HG02840 (cell line): Measurements from ENCODE around the gene IKZF3.
"Not testable (repeated sequence)": the region's sequence is repeated elsewhere in the genome, so short reads cannot be mapped to it uniquely, and the experiment has no call there.

Source experiments
- ATAC-seq: cut with Tn5 transposase; IDR thresholded peaks from one replicate; pipeline ENCODE4 v1.9.1; 2021; ENCODE audit warnings: mild to moderate bottlenecking, moderate library complexity, moderate number of reproducible peaks; ENCODE audit not compliant: unreplicated experiment, low FRiP score

The IKZF3 gene

DNA sequence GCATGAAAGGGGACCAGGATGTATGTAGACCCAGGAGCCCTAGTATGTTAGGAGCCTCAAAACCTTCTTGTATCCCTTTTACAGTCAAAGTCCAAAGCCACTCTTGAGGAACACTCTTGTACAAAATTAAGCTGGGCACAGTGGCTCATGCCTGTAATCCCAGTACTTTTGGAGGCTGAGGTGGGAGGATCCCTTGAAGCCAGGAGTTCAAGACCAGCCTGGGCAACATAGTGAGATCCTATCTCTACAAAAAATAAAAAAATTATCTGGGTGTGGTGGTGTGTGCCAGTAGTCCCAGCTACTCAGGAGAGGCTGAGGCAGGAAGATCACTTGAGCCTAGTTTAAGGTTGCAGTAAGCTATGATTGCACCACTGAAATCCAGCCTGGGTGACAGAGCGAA lies 138.2 kb downstream of the IKZF3 start:
- ATAC-seq, result not testable (repeated sequence)

DNA sequence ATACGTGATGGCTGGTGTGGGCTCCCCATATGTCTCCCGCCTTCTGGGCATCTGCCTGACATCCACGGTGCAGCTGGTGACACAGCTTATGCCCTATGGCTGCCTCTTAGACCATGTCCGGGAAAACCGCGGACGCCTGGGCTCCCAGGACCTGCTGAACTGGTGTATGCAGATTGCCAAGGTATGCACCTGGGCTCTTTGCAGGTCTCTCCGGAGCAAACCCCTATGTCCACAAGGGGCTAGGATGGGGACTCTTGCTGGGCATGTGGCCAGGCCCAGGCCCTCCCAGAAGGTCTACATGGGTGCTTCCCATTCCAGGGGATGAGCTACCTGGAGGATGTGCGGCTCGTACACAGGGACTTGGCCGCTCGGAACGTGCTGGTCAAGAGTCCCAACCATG lies 139.4 kb downstream of the IKZF3 start:
- ATAC-seq, result no peak

DNA sequence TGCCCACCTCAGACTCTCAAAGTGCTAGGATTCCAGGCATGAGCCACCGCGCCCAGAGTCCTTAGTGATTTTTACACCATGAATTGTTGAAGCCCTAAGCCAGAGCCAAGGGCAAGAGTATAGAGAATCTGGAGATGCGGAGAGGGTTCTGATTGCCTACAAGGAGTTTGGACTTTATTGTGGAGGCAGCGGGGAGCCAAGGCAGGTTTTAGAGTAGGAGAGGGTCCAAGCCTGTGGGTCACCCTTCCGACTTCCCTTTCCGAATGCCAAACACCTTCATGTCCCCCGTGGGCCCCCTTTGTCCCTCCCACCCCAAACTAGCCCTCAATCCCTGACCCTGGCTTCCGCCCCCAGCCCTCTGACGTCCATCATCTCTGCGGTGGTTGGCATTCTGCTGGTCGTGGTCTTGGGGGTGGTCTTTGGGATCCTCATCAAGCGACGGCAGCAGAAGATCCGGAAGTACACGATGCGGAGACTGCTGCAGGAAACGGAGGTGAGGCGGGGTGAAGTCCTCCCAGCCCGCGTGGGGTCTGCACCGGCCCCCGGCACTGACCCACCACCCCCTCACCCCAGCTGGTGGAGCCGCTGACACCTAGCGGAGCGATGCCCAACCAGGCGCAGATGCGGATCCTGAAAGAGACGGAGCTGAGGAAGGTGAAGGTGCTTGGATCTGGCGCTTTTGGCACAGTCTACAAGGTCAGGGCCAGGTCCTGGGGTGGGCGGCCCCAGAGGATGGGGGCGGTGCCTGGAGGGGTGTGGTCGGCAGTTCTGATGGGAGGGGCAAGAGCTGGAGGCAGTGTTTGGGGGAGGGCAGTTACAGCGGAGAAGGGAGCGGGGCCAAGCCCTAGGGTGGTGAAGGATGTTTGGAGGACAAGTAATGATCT lies 140.9 kb downstream of the IKZF3 start:
- ATAC-seq, result no peak

DNA sequence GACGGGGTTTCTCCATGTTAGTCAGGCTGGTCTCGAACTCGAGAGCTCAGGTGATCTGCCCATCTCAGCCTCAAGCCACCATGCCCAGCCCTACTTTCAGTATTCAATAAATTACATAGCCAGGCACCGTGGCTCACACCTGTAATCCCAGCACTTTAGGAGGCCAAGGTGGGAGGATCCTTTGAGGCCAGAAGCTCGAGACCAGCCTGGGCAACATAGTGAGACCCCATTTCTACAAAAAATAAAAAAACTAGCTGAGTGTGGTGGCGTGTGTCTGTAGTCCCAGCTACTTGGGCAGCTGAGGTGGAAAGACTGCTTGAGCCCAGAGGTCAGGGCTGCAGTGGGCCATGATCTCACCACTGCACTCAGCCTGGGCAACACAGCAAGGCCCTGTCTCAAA lies 142.0 kb downstream of the IKZF3 start:
- no peak for ATAC-seq

DNA sequence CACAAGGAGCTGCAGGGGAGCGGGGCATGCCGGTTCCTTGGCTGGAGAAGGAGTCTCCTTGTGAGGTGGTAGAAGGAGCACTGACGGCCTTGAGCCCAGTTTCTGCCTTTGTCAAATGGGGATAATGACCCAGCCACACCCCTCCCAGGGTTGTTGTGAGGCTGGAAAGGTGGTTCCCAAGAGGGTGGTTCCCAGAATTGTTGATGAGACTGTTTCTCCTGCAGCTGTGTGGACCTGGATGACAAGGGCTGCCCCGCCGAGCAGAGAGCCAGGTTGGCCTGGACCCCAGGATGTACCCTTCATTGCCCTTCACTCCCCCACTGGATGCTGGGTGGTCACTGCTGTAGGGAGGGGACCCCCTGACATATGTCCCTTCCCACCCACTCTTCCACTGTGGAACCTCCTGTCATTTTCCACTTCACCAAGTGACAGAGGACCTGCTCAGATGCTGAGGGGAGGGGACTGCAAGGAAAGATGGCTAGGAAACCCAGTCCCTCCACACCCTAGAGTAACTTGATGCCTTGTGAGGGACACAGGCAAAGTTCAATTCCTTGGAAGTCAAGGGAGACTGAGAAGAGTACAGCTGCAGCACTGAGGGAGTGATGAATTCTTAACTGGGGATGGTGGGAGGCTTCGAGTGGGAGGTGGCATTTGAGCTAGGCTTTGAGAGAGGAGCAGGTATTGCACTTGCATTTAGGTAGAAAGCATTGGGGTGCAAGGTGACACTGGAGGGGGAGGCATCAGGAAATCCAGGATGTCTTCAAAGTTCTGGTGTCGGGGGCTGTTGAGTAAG lies 144.4 kb downstream of the IKZF3 start:
- no peak for ATAC-seq

DNA sequence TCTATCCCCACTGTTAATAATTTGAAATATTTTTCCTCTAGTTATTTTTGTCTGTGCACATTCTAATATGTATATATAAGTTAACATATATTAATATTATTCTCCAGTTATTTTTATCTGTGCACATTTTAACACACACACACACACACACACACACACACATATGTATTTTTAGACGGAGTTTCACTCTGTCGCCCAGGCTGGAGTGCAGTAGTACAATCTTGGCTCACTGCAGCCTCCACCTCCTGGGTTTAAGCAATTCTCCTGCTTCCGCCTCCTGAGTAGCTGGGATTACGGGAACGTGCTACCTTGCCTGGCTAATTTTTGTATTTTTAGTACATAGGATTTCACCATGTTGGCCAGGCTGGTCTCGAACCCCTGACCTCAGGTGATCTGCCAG lies 146.5 kb downstream of the IKZF3 start:
- no peak for ATAC-seq

DNA sequence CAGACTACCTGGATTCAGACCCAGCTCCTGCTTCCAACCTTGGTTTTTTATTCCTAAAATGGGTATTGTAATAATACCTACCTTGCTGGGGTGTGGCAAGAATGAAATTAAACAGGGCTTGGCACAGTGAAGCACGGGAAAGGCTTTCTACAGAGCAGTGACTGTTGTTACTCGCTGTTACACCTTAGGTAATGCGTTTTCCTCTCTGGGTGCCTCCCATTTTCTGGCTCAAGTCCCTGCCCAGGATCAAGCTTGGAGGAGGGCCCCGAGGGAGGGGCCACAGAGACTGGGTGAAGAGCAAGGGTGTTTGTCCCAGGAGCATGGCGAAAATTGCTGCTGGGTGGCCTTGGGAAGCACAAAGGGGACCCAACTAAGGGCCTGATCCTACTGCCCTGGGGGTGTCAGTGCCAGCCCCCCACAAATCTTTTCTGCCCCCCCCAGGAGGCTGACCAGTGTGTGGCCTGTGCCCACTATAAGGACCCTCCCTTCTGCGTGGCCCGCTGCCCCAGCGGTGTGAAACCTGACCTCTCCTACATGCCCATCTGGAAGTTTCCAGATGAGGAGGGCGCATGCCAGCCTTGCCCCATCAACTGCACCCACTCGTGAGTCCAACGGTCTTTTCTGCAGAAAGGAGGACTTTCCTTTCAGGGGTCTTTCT lies 147.1 kb downstream of the IKZF3 start:
- no peak for ATAC-seq

DNA sequence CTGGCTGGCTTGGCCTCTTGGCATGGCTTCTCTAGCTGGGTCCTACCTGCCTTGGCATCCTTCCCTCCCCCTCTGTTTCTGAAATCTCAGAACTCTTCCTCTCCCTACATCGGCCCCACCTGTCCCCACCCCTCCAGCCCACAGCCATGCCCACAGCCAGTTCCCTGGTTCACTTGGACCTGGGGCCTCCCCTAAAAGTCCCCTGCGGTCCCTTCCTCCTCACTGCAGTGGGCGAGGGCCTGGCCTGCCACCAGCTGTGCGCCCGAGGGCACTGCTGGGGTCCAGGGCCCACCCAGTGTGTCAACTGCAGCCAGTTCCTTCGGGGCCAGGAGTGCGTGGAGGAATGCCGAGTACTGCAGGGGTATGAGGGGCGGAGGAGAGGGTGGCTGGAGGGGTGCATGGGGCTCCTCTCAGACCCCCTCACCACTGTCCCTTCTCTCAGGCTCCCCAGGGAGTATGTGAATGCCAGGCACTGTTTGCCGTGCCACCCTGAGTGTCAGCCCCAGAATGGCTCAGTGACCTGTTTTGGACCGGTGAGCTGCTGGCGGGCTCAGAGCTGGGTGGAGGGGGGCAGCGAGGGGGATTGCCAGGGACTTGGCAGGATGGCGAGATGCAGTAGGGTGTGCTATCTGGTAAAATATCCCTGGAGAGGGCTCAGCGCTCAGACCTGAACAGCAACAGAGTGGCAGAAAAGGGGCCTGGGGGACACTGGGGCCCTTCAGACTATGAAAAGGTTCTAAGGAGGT lies 147.9 kb downstream of the IKZF3 start:
- no peak for ATAC-seq

DNA sequence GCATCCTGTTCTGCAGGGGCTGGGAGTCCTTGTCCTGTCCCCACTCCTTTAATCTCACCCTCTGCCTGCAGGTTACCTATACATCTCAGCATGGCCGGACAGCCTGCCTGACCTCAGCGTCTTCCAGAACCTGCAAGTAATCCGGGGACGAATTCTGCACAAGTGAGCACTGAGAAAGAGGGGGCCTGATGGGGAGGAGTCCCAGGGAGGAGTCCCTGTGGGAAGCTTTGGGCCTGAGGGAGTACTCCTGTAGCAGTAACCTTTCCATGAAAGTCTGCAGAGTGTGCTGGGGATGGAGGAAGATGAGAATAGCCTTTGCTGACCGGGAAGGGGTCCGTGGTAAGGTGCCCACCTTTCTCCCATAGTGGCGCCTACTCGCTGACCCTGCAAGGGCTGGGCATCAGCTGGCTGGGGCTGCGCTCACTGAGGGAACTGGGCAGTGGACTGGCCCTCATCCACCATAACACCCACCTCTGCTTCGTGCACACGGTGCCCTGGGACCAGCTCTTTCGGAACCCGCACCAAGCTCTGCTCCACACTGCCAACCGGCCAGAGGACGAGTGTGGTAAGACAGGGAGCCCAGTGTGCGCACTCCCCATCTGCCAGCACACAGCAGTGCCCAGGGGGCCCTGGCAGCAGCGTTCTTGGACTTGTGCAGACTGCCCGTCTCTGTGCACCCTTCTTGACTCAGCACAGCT lies 148.6 kb downstream of the IKZF3 start:
- no peak for ATAC-seq

DNA sequence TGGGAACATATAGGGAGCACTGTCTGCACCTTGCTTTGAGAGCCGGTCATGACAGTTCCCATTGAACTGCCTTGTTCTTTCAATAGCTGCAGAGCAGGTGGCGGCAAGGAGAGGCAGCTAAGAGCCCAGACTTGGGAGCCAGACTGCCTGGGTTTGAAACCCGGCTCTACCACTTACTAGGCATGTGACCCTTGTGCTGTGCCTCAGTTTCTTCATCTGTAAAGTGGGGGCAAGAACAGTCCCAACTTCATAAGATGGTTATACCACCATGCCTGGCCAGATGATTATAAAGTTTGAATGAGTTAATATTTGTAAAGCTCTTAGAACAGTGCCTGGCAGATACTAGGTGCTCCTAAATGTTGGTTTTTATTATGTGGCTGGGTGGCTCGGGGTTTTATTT lies 149.9 kb downstream of the IKZF3 start:
- no peak for ATAC-seq

DNA sequence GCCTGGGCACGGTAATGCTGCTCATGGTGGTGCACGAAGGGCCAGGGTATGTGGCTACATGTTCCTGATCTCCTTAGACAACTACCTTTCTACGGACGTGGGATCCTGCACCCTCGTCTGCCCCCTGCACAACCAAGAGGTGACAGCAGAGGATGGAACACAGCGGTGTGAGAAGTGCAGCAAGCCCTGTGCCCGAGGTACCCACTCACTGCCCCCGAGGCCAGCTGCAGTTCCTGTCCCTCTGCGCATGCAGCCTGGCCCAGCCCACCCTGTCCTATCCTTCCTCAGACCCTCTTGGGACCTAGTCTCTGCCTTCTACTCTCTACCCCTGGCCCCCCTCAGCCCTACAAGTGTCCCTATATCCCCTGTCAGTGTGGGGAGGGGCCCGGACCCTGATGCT lies 152.3 kb downstream of the IKZF3 start:
- no peak for ATAC-seq

DNA sequence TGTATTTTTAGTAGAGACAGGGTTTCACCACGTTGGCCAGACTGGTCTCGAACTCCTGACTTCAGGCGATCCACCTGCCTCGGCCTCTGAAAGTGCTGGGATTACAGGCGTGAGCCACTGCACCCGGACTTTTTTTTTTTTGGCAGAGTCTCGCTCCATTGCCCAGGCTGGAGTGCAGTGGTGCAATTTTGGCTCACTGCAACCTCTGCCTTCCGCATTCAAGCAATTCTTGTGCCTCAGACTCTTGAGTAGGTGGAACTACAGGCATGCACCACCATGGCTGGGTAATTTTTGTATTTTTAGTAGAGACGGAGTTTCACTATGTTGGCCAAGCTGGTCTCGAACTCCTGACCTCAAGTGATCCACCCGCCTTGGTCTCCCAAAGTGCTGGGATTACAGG lies 153.0 kb downstream of the IKZF3 start:
- ATAC-seq, result not testable (repeated sequence)

DNA sequence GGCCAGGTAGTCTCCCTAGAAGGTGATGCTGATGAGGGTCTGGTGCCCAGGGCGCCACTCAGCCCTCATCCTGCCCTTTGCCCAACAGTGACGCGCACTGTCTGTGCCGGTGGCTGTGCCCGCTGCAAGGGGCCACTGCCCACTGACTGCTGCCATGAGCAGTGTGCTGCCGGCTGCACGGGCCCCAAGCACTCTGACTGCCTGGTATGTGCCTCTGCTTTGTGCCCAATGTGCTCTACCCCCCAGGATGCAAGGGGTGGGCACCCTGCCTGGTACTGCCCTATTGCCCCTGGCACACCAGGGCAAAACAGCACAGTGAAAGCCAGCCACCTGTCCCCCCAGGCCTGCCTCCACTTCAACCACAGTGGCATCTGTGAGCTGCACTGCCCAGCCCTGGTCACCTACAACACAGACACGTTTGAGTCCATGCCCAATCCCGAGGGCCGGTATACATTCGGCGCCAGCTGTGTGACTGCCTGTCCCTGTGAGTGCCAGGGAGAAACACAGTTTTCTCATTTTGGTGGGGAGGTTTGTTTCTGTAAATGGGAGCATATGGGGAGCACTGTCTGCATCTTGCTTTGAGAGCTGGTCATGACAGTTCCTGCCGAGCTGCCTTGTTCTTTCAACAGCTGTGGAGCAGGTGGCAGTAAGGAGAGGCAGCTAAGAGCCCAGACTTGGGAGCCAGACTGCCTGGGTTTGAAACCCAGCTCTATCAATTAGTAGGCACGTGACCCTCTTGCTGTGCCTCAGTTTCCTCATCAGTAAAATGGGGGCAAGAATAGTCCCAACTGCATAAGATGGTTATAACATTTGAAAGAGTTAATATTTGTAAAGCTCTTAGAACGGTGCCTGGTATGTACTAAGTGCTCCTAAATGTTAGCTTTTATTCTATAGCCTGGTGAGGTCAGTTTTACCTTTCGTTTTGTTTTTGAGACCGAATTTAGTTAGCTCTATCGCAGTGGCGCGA lies 153.8 kb downstream of the IKZF3 start:
- no peak for ATAC-seq

DNA sequence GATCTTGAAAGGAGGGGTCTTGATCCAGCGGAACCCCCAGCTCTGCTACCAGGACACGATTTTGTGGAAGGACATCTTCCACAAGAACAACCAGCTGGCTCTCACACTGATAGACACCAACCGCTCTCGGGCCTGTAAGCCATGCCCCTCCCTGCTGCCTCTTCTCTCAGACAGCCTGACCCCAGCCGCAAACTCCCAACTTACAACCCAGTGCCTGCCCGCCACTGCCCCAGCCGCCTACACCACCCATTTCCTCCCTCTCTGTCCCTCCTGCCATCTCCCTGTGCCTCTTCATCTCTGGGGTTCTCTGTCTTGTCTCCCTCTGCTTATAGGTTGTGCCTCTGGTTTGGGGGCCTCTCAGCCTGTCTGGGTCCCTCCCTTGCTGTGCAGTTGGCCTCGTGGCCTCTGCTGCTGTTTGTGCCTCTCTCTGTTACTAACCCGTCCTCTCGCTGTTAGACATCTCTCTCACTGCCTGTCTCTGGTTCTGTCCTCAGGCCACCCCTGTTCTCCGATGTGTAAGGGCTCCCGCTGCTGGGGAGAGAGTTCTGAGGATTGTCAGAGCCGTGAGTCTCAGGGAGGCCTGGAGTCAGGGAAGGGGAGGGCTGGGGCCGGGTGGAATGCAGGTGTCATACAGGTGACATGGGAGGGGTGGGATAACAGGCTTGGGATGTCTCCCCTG lies 154.7 kb downstream of the IKZF3 start:
- ATAC-seq, result no peak
